ENCODE results near the gene ENG.
A peak's percentile ranks its signal among the peaks of the same experiment; 100 is the strongest.

Gene ENG

DNA sequence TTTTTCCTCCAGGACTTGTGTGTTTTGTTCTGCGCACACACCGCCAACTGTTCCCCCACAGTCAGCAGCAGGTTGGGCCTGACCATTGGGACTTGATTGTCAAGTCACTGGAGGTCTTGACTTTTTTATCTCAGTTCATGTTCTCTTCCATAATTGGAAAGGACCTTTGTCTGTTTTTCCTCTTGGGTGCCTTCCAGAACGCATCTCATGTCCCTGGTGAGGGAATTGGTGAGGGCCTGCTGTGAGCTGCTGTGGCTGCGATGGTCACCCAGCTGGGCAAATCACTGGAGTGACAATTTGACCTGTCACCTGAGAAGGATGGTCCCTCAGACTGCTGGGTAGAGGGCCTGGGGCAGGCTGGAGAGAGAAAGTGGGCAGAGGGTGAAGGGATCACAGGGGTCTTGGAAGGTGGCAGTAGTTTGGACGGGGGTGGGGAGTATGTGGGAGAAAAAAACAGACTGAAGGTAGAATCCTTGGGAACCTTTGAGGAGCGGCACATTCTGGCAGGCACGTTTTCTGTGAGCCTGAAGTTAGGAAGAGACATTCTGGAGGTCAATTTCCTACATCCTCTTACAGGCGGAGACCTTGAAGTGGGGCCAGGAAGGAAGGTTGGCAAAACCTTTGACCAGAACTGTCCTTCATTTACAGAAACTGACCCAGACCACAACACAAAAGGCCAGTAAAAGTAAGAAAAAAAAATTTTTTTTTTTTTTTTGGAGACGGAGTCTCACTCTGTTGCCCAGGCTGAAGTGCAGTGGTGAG, 64.2 kb downstream of the ENG start:
- H3K27ac ChIP-seq (ENCODE audit: poor library complexity, severe bottlenecking): no peak overlapping the region
- H3K9me3 ChIP-seq (ENCODE audit: severe bottlenecking): no peaks in the 10 kb centered on the region
- H3K36me3 ChIP-seq (ENCODE audit: low read depth): peaks cover 53% of the 10 kb centered on the region
- peaks cover 6% of the 10 kb centered on the region for H3K4me1 ChIP-seq (ENCODE audit: insufficient read depth, poor library complexity, severe bottlenecking)
- H3K27me3 ChIP-seq (ENCODE audit: insufficient read depth, poor library complexity, severe bottlenecking): no peaks in the 10 kb centered on the region
- no peak overlapping the region for H3K4me3 ChIP-seq (ENCODE audit: severe bottlenecking)
- no peak for DNase-seq (ENCODE audit: low spot score)
- no peak for ATAC-seq (ENCODE audit: low read depth)
- TF ChIP-seq, protein P1, sequence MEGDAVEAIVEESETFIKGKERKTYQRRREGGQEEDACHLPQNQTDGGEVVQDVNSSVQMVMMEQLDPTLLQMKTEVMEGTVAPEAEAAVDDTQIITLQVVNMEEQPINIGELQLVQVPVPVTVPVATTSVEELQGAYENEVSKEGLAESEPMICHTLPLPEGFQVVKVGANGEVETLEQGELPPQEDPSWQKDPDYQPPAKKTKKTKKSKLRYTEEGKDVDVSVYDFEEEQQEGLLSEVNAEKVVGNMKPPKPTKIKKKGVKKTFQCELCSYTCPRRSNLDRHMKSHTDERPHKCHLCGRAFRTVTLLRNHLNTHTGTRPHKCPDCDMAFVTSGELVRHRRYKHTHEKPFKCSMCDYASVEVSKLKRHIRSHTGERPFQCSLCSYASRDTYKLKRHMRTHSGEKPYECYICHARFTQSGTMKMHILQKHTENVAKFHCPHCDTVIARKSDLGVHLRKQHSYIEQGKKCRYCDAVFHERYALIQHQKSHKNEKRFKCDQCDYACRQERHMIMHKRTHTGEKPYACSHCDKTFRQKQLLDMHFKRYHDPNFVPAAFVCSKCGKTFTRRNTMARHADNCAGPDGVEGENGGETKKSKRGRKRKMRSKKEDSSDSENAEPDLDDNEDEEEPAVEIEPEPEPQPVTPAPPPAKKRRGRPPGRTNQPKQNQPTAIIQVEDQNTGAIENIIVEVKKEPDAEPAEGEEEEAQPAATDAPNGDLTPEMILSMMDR (IDR thresholded peaks at IDR 0.05; ENCODE audit: poor library complexity, severe bottlenecking): no peak

DNA sequence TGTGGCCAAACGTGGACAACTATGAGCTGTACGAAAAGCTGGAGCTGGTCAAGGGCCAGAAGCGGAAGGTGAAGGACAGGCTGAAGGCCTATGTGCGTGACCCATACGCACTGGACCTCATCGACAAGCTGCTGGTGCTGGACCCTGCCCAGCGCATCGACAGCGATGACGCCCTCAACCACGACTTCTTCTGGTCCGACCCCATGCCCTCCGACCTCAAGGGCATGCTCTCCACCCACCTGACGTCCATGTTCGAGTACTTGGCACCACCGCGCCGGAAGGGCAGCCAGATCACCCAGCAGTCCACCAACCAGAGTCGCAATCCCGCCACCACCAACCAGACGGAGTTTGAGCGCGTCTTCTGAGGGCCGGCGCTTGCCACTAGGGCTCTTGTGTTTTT, 65.3 kb downstream of the ENG start:
- DNase-seq (ENCODE audit: low spot score) (no peak), ATAC-seq (ENCODE audit: low read depth) (no peak)
- Histone ChIP-seq H3K9me3 (ENCODE audit: severe bottlenecking) (no peaks in the 10 kb centered on the region), H3K27ac (ENCODE audit: poor library complexity, severe bottlenecking) (no peak overlapping the region), H3K4me3 (ENCODE audit: severe bottlenecking) (no peak overlapping the region), H3K4me1 (ENCODE audit: insufficient read depth, poor library complexity, severe bottlenecking) (peaks cover 6% of the 10 kb centered on the region), H3K36me3 (ENCODE audit: low read depth) (peaks cover 53% of the 10 kb centered on the region), H3K27me3 (ENCODE audit: insufficient read depth, poor library complexity, severe bottlenecking) (no peaks in the 10 kb centered on the region)
- TF ChIP-seq, protein P1 (IDR thresholded peaks at IDR 0.05; ENCODE audit: poor library complexity, severe bottlenecking): no peak

DNA sequence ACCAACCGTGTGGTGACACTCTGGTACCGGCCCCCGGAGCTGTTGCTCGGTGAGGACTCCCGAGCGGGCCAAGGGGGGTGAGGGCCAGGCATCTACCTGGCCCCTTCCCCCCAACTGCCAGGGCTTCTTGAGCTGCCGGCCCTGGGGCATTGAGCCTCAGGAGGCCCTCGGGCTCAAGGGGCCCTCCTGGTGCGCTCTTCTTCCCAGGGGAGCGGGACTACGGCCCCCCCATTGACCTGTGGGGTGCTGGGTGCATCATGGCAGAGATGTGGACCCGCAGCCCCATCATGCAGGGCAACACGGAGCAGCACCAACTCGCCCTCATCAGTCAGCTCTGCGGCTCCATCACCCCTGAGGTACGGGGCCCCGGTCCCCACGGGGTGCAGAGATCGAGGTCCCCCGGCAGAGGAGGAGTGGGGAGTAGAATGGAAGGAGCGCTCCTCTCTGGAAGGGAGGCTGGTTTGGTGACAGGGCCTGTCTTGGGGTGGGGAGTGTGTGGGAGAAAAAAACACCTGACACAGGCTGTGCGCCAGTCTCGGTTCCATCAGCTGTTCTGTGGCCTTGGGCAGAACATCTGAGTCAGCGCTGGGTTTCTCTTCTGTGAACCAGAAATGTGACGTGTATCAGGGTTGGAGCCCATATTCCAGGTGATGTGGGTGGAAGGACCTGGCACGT, 66.0 kb downstream of the ENG start:
- Histone ChIP-seq H3K27me3 (ENCODE audit: insufficient read depth, poor library complexity, severe bottlenecking) (no peaks in the 10 kb centered on the region), H3K9me3 (ENCODE audit: severe bottlenecking) (no peaks in the 10 kb centered on the region), H3K4me1 (ENCODE audit: insufficient read depth, poor library complexity, severe bottlenecking) (peaks cover 6% of the 10 kb centered on the region), H3K27ac (ENCODE audit: poor library complexity, severe bottlenecking) (no peak overlapping the region), H3K4me3 (ENCODE audit: severe bottlenecking) (no peak overlapping the region), H3K36me3 (ENCODE audit: low read depth) (peaks cover 53% of the 10 kb centered on the region)
- TF ChIP-seq, protein P1 (IDR thresholded peaks at IDR 0.05; ENCODE audit: poor library complexity, severe bottlenecking): no peak
- ATAC-seq (ENCODE audit: low read depth) (no peak), DNase-seq (ENCODE audit: low spot score) (no peak)

DNA sequence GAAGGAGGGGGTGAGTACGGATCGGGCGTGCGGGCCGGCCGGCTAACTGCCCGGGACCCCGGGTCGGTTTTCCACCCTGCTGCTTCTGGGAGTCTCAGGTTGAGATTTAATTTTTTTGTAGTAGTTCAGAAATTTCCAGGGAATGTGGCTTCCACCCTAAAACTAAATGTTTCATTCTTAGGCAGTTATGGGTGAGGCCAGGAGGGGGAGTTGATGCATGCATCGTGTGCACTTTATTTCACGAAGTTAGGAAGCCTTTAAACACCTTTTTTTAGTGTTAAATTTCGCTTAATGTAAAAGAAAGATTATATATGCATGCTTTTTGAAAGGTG, 67.7 kb downstream of the ENG start:
- ATAC-seq (ENCODE audit: low read depth) (no peak), DNase-seq (ENCODE audit: low spot score) (no peak)
- Histone ChIP-seq H3K27me3 (ENCODE audit: insufficient read depth, poor library complexity, severe bottlenecking) (no peaks in the 10 kb centered on the region), H3K4me1 (ENCODE audit: insufficient read depth, poor library complexity, severe bottlenecking) (peaks cover 6% of the 10 kb centered on the region), H3K36me3 (ENCODE audit: low read depth) (peaks cover 52% of the 10 kb centered on the region), H3K9me3 (ENCODE audit: severe bottlenecking) (no peaks in the 10 kb centered on the region), H3K27ac (ENCODE audit: poor library complexity, severe bottlenecking) (peak overlapping the region; percentile 82), H3K4me3 (ENCODE audit: severe bottlenecking) (peak overlapping the region; percentile 99)
- TF ChIP-seq, protein P1 (IDR thresholded peaks at IDR 0.05; ENCODE audit: poor library complexity, severe bottlenecking): peak; percentile 53
